ENCODE measurements around the gene USP19.

DNA sequence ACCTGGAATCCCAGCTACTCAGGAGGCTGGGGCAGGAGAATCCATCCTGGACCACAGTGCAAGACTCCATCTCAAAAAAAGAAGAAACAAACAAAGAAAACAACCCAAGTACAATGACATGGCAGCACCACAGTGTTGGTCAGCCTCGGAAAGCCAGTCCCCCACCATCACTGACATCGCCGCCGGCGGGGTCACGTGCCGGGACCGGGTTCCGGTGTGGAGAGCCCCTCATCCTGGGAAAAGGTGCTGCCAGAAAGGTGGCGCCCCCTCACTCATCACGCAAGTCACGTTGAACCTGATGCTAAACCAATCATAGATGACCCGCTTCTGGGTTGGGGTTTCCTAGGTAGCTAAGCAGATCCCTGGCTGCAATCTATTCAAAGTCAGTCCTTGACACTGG is 44.5 kb downstream of the USP19 start:
- TF ChIP-seq SP1 (IDR thresholded peaks at IDR 0.05; ENCODE audit: low read depth, low read length) (no peak), NRF1 (conservative IDR thresholded peaks at IDR 0.05; ENCODE audit: low read depth, low read length) (no peak)
